GM19099 (cell line): ENCODE data around the gene ARHGEF25.
A peak's percentile ranks its signal among the peaks of the same experiment; 100 is the strongest.

Experiments
- POLR2A ChIP-seq: IDR thresholded peaks from 3 replicates; pipeline ENCODE4 v1.6.1; 2011; ENCODE audit warnings: low read depth; ENCODE audit not compliant: insufficient read length; ENCODE audit errors: extremely low read depth

Gene ARHGEF25

GRCh38 chr12:57611108-57611826 is at the start of gene ARHGEF25:
Gene ARHGEF25 (plus strand): TSS chr12:57611435. CDS start chr12:57611895, 460 bp downstream.
- peak; percentile 71 for TF ChIP-seq POLR2A

DNA sequence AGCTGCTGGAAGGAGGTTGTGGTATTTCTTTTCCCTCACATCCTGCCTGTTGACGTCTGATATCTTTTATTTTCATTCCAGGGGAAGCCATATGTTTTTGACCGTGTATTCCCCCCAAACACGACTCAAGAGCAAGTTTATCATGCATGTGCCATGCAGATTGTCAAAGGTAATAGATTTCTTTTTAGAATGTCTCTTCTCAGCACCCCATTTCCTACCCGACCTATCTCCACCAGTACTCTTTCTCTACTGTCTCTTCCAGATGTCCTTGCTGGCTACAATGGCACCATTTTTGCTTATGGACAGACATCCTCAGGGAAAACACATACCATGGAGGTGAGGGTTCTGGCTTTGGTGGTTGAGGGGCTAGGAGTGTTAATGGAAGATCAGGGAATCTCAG is 47.9 kb upstream of the ARHGEF25 start:
- TF ChIP-seq POLR2A, result no peak

GRCh38 chr12:57564178-57564740 is 47.0 kb upstream of the ARHGEF25 start:
- no peak for TF ChIP-seq POLR2A

DNA sequence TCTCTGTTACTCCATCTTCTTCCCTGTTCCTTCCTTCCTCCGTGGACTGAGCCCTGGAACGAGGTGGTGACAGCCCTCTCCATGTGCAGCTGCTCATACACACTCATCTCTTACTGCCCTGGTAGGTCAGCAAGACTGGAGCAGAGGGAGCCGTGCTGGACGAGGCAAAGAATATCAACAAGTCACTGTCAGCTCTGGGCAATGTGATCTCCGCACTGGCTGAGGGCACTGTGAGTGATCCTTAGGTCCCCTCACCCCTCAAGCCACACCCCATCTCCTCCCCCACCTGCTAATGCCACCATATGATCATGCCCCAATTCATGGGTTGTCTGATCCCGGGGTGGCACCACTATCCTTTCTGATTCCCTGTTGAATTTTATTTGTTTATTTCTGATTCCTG is 42.4 kb upstream of the ARHGEF25 start:
- no peak for TF ChIP-seq POLR2A

GRCh38 chr12:57569858-57570257 is 41.4 kb upstream of the ARHGEF25 start:
- no peak for TF ChIP-seq POLR2A

DNA sequence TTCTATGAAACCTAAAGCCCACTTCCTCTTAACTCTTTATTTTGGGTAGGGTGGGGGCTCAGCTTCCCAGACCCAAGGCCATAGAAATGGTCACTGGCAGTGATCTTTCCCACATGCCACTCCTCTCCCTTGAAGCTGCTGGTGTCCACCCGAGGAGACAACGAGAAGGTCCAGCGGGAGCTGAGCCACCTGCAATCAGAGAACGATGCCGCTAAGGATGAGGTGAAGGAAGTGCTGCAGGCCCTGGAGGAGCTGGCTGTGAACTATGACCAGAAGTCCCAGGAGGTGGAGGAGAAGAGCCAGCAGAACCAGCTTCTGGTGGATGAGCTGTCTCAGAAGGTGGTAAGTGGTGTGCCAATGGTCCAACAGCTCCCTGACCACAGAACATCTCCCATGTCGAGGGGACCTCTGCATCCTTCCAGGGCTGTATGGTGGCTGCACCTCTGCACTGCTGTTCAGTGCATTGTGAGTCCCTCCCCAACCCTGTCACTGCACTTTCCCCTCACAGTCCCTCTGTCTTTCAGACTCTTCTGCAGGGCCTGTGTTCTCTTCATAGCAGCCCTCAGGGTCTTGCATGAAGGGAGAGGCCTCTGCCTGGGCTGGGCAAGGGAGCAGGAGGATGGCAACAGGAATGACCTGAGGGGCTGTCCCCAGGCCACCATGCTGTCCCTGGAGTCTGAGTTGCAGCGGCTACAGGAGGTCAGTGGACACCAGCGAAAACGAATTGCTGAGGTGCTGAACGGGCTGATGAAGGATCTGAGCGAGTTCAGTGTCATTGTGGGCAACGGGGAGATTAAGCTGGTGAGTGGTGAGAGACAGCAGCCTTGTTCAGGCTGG is 39.1 kb upstream of the ARHGEF25 start:
- TF ChIP-seq POLR2A, result no peak

- TF ChIP-seq POLR2A, result no peak
Observed at GRCh38 chr12:57574795-57575194, 36.4 kb upstream of the ARHGEF25 start.

DNA sequence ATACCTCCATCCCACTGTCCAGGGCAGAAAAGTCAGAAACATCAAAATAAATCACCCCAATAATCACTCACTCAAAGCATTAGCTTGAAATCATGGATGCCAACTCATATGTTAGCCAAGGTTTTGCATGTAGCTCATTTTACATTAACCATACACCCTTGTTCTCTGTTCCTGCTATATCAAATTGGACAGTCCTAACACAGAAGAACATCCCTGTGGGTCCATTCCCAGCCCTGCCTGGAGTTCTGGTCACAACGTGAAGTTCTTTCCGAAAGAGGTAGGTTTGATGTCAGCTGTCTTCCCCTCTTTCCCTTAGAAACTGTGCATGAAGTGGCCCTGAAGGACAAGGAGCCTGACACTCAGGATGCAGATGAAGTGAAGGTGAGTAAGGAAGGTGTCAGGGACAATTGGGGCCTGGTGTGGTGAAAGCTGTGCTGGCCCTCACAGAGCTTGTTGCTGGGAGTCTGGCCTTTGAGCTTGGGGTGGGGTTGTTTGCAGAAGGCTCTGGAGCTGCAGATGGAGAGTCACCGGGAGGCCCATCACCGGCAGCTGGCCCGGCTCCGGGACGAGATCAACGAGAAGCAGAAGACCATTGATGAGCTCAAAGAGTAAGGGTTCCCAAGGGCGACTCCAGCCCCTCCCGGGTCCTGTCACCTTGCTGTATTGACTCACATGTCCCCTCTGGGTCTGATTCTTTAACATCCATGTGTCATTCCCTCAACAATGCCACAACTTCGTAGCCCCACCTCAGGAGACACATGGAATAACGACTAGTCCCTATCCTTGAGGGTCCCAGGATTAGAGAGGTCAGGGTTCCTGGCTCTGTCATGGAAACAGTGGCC is 35.2 kb upstream of the ARHGEF25 start:
- no peak for TF ChIP-seq POLR2A

DNA sequence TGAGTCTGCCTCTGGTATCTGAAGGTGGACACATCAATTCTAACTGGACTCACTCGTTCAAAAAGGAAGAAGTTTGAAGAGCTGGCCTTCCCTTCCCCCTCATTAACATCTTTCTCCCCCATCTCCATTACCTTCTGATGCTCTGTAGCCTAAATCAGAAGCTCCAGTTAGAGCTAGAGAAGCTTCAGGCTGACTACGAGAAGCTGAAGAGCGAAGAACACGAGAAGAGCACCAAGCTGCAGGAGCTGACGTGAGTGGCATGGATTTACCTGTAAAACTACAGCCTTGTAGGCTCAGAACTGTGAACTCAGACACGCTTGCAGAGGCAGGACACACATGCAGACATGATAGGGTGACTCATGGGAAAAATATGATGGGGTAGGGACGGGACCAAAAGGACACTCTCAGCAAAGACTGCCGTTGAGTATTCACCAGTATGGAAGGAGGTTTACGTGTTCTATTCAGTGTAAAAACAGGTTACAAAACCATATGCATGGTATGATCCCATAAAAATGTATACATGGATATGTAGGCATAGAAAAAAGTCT is 34.5 kb upstream of the ARHGEF25 start:
- TF ChIP-seq POLR2A, result no peak

DNA sequence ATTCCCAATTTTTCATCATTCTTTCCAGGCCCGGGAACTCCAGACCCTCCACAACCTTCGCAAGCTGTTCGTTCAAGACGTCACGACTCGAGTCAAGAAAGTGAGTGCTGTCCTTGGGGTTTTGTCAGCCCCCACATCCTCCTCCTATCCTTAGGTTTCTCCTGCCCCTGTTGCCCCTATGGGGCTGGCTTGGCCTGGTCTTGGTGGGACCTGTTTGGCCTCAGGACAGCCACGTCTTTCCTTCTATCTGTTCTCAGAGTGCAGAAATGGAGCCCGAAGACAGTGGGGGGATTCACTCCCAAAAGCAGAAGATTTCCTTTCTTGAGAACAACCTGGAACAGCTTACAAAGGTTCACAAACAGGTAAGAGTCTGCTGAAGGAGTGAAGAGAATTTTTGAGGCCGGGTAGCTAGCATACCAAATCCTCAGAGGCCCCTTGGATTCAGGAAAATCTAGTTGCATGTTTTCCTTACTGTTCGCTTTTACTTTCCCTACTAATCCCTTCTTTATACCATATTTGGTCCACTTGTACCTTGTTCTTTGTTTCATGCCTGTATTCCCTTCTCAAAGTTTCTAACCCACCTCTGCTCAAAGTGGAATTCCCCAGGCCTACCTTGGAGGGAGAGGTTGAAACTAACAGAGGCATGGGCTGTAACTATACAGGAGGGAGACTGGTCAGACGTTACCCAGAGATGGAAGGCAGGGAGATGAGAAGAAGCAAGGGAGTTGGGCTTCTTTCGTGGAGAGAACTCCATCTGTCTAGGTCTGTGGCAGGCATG is 33.1 kb upstream of the ARHGEF25 start:
- no peak for TF ChIP-seq POLR2A

DNA sequence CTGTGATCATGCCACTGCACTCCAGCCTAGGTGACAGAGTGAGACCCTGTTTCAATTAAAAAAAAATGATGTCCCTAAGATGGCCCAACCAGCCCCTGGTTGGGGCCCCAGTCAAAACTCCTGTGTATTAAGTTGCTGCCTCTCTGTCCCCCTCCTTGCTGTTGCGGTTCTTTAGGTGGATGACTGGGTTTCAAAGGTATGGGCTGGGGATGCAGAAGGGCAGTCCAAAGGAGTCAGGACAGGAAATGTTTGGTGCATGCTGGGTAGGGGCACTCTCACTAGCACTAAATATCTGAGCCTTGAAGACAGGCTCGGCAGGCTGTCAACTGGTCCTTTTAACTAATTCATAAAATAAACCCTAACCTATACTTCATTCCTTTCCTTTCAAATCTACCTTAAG is 32.2 kb upstream of the ARHGEF25 start:
- no peak for TF ChIP-seq POLR2A

DNA sequence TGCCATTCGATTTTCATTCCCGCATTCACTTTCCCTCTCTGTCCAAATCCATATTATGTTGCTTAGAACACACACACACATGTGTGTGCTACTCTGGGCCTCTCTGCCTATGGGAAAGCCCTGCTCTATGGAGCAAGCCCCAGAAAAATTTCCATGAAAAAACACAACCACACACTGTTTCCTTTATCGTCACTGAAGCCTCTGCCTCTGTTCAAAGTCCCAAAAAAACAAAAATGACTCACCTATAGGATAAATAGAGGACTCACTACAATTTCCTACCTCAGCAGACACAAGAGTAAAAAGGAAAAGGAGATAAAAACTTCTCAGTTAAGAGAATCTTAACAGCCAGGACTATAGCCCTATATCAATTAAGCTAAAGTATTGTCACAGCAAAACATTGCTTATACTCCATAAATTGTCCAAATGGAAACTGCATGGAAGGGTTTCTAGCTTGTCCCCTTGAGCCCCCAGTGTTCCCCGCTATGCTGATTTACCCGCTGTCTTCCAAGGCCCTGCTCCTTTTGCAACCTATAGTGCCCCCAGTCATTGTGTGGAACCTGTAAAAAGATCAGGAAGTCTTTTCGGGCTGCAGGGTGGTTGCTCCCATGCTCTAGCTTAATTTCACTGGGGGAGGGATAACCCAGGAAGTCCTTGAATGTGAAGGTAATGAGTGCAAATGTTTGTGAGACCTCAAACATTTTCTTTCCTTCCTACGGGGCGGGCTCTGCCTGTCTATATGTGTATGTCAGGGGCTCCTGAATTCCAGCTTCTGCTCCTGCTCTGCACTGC is 31.4 kb upstream of the ARHGEF25 start:
- no peak for TF ChIP-seq POLR2A

DNA sequence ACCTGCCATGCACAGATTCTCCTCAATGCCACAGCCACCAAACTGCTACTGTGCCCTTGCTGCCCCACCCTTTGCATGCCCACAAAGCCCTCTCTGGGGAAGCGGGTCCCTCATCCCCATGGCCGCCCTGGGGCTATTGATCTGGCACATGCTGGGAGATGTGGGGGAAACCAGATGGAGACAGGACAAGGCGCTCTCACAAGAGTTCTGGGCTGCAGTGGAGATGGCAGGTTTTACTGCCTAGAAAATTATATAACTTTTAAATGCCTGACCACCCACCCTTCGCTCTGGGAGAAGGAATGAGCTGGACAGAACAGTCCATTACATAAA is 30.8 kb upstream of the ARHGEF25 start:
- TF ChIP-seq POLR2A, result no peak

- TF ChIP-seq POLR2A, result no peak
Observed at GRCh38 chr12:57581802-57582201, 29.4 kb upstream of the ARHGEF25 start.

DNA sequence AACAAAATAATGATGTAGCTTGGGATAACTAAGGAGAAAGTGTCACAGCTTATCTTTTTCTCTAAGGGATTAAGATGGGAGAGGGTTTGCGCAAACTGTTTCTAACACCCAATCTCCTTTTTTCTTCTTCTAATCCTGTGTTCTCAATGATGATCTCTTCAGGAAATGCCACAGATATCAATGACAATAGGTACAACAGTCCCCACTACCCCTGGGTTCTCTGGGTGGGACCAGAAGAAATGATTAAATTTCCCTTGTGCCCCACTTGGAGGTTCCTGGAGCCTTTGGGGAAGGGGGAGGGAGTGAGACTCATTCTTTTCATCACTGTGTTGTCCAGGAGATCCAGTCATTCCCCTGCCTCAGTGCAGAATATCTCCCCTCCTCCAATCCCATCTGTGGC is 28.8 kb upstream of the ARHGEF25 start:
- TF ChIP-seq POLR2A, result no peak
